ENCODE measurements around the gene TRPV2. TPM values are rescaled to one million over a fixed set of nuclear protein-coding genes. Genes with fewer than 3 reads are reported as not detected.

TRPV2 gene
- total and polyA plus RNA-seq, 2 of the 4 experiments (the other 2 are of a cell fraction) = 30.8 to 32.8 TPM

DNA sequence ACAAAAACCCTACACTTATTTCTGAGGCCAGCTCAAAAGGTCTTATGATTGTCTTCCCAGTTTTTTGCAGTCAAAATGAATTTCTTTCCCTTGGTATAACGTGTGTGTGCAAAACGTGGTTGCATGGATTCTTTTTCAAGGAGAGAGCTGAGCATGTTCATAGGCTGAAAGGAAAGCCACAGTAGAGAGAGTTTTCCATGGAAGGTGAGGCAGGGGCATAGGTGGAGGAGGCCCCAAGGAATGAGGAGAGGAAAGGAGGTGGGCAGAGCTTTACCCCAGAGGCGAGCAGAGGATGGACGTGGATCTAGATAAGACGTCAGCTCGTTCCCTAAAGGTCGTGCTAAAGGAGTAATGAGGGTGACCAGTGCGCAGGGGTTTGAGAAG, 22.8 kb downstream of the TRPV2 start:
- Histone ChIP-seq H4K8ac (ENCODE audit: low read depth in 2 of 2, low read length in 2 of 2) (peak overlapping the region; percentile 82 to 100), H3K4me2 (ENCODE audit: low read depth, low read length) (peak overlapping the region; percentile 90), H2BK5ac (ENCODE audit: low read depth, low read length, poor library complexity, severe bottlenecking) (peak overlapping the region; percentile 75), H3K27me3 (ENCODE audit: control insufficient read depth, insufficient read depth, low read length) (no peaks in the 10 kb centered on the region), H2AK9ac (replicated peaks; ENCODE audit: low read depth, low read length, poor library complexity) (peak overlapping the region; percentile 98), H3K9me1 (ENCODE audit: insufficient read depth, low read length) (peaks cover 19% of the 10 kb centered on the region), H3K4ac (ENCODE audit: low read depth, low read length) (peak overlapping the region; percentile 92), H4K20me1 (ENCODE audit: insufficient read depth, low read length) (peaks cover 41% of the 10 kb centered on the region), H3K14ac (replicated peaks; ENCODE audit: low read depth, low read length) (peak overlapping the region; percentile 92), H3K4me1 (ENCODE audit: control insufficient read depth, insufficient read depth, low read length) (peaks cover 17% of the 10 kb centered on the region), H4K5ac (ENCODE audit: low read depth, low read length) (peak overlapping the region; percentile 82), H2BK120ac (ENCODE audit: low read depth, low read length) (peak overlapping the region; percentile 56), H2AK5ac (ENCODE audit: low read depth, low read length) (peak overlapping the region; percentile 99), H2AFZ (replicated peaks; ENCODE audit: low read length, poor library complexity) (peak overlapping the region; percentile 91), H3K9ac (ENCODE audit: low read depth, low read length) (peak overlapping the region; percentile 63), H3K56ac (ENCODE audit: extremely low read depth, insufficient read depth, low read length) (peak overlapping the region; percentile 69), H3K23ac (ENCODE audit: low read depth, low read length) (peak overlapping the region; percentile 61), H3K4me3 (ENCODE audit: insufficient read depth, low read depth, low read length) (peak overlapping the region; percentile 36), H2BK15ac (ENCODE audit: low read depth, low read length) (peak overlapping the region; percentile 30; the same call in 1 of the 3 replicates), H3K9me3 (ENCODE audit: control insufficient read depth, insufficient read depth, low read length) (no peaks in the 10 kb centered on the region), H3K79me1 (ENCODE audit: low read depth in 1 of 2, low read length in 2 of 2) (peaks cover 24 to 43% of the 10 kb centered on the region in 2 experiments), H2BK20ac (ENCODE audit: low read depth, low read length) (peak overlapping the region; percentile 35; the same call in 1 of the 2 replicates), H4K91ac (ENCODE audit: insufficient read depth, low read depth, low read length) (peak overlapping the region; percentile 91), H3K27ac (ENCODE audit: insufficient read depth, low read length) (peak overlapping the region; percentile 87), H3K36me3 (ENCODE audit: control insufficient read depth, insufficient read depth, low read length) (peaks cover 29% of the 10 kb centered on the region), H3K18ac (ENCODE audit: low read depth, low read length) (peak overlapping the region; percentile 59)
- intact Hi-C loops (cut with micrococcal nuclease) (no loop called here), dilution Hi-C loops (cut with HindIII; ENCODE audit: low sequenced_read_pairs, unreplicated experiment) (no loop called here), in situ Hi-C loops (cut with MboI; ENCODE audit: low sequenced_read_pairs) (loop anchor here (5.0 kb wide), 1 partner anchor 56 kb away; the partner anchor contains the start of gene UBB)
- WGBS, 2 experiments (ENCODE audit: extremely low coverage in 2 of 2, insufficient read length in 1 of 2) = 44% methylated on average over 3 of the region's 8 CpGs; no CpG with 5 or more reads in 1 of the 2 experiments
- peak; percentile 6 for ATAC-seq (ENCODE audit: low read depth)
- ChIA-PET POLR2A (ENCODE audit: unreplicated experiment) (interaction anchor here (0.5 to 1.6 kb wide), 5 partner anchors 11 to 74 kb away, joined by 3 to 9 read pairs (median 6); partner anchors contain the start of gene UBB), CTCF (interaction anchor here (1.0 to 1.6 kb wide), 3 partner anchors 10 to 74 kb away, joined by 3 to 7 read pairs (median 4); no protein-coding TSS in a partner anchor)
- BruUV-seq (replicated peaks) = no TSS peak
- TF ChIP-seq MAFK (IDR thresholded peaks at IDR 0.05; ENCODE audit: low read depth, low read length) = no peak
- no peak for TF ChIP-seq BHLHE40 (IDR thresholded peaks at IDR 0.05; ENCODE audit: low read depth, low read length)
- TF ChIP-seq RCOR1 (IDR thresholded peaks at IDR 0.05; ENCODE audit: insufficient replicate concordance, low read length) = no peak
- TF ChIP-seq MAZ (IDR thresholded peaks at IDR 0.05; ENCODE audit: borderline replicate concordance, low read depth, low read length) = no peak
- no peak for TF ChIP-seq FOS (IDR thresholded peaks at IDR 0.05; ENCODE audit: low read depth, low read length)
- no peak for TF ChIP-seq SMC3 (IDR thresholded peaks at IDR 0.05; ENCODE audit: low read depth, low read length)
- TF ChIP-seq, protein P1, sequence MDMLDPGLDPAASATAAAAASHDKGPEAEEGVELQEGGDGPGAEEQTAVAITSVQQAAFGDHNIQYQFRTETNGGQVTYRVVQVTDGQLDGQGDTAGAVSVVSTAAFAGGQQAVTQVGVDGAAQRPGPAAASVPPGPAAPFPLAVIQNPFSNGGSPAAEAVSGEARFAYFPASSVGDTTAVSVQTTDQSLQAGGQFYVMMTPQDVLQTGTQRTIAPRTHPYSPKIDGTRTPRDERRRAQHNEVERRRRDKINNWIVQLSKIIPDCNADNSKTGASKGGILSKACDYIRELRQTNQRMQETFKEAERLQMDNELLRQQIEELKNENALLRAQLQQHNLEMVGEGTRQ (IDR thresholded peaks at IDR 0.05; ENCODE audit: low read depth, low read length) = no peak
- no peak for TF ChIP-seq CEBPB (IDR thresholded peaks at IDR 0.05; ENCODE audit: low read depth, low read length)
- no peak for TF ChIP-seq NFE2L2 (IDR thresholded peaks at IDR 0.05; ENCODE audit: low read depth, low read length)
- no peak for TF ChIP-seq POLR2A (IDR thresholded peaks at IDR 0.05; ENCODE audit: low read depth, low read length)
- TF ChIP-seq, protein P2, sequence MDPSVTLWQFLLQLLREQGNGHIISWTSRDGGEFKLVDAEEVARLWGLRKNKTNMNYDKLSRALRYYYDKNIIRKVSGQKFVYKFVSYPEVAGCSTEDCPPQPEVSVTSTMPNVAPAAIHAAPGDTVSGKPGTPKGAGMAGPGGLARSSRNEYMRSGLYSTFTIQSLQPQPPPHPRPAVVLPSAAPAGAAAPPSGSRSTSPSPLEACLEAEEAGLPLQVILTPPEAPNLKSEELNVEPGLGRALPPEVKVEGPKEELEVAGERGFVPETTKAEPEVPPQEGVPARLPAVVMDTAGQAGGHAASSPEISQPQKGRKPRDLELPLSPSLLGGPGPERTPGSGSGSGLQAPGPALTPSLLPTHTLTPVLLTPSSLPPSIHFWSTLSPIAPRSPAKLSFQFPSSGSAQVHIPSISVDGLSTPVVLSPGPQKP (IDR thresholded peaks at IDR 0.05; ENCODE audit: borderline replicate concordance, low read depth, low read length) = no peak
- no peak for TF ChIP-seq MXI1 (IDR thresholded peaks at IDR 0.05; ENCODE audit: borderline replicate concordance, low read depth, low read length)
- TF ChIP-seq RAD21 (IDR thresholded peaks at IDR 0.05; ENCODE audit: low read length) = no peak
- no peak for TF ChIP-seq CHD1 (IDR thresholded peaks at IDR 0.05; ENCODE audit: low read depth, low read length)
- TF ChIP-seq, protein P3, sequence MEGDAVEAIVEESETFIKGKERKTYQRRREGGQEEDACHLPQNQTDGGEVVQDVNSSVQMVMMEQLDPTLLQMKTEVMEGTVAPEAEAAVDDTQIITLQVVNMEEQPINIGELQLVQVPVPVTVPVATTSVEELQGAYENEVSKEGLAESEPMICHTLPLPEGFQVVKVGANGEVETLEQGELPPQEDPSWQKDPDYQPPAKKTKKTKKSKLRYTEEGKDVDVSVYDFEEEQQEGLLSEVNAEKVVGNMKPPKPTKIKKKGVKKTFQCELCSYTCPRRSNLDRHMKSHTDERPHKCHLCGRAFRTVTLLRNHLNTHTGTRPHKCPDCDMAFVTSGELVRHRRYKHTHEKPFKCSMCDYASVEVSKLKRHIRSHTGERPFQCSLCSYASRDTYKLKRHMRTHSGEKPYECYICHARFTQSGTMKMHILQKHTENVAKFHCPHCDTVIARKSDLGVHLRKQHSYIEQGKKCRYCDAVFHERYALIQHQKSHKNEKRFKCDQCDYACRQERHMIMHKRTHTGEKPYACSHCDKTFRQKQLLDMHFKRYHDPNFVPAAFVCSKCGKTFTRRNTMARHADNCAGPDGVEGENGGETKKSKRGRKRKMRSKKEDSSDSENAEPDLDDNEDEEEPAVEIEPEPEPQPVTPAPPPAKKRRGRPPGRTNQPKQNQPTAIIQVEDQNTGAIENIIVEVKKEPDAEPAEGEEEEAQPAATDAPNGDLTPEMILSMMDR (conservative IDR thresholded peaks at IDR 0.05; ENCODE audit: low read depth, low read length) = no peak
- no peak for TF ChIP-seq RFX5 (IDR thresholded peaks at IDR 0.05; ENCODE audit: low read depth, low read length)
- no peak for DNase-seq

Data from IMR-90 (cell line).